DMS 273 (cell line): ENCODE data around the gene HOXA3.

Source experiments
- DNase-seq: peaks from one replicate; lab custom pipeline; 2025; ENCODE audit not compliant: unreplicated experiment; lab: John Stamatoyannopoulos, UW

HOXA3 gene

GRCh38 chr7:27095050-27095896 lies 57.1 kb downstream of the HOXA3 start:
- DNase-seq: no peak

GRCh38 chr7:27094304-27095049 lies 57.9 kb downstream of the HOXA3 start:
- DNase-seq: no peak

- DNase-seq: no peak
These were observed 59.0 kb downstream of the HOXA3 start for GRCh38 chr7:27093184-27093895.

GRCh38 chr7:27092819-27093110 lies 59.6 kb downstream of the HOXA3 start:
- DNase-seq: no peak

- DNase-seq: no peak
These were observed 60.2 kb downstream of the HOXA3 start for GRCh38 chr7:27091941-27092818.

- DNase-seq: no peak
These were observed 61.3 kb downstream of the HOXA3 start for GRCh38 chr7:27091105-27091504.

GRCh38 chr7:27088002-27088922 lies 64.1 kb downstream of the HOXA3 start:
- DNase-seq: no peak

GRCh38 chr7:27083646-27084045 lies 68.7 kb downstream of the HOXA3 start:
- DNase-seq: no peak

- DNase-seq: no peak
These were observed 70.2 kb downstream of the HOXA3 start for GRCh38 chr7:27082171-27082570.

- DNase-seq: no peak
These were observed 71.4 kb downstream of the HOXA3 start for GRCh38 chr7:27080844-27081436.

GRCh38 chr7:27079234-27079975 lies 73.0 kb downstream of the HOXA3 start:
- no peak for DNase-seq

GRCh38 chr7:27078616-27079233 lies 73.7 kb downstream of the HOXA3 start:
- no peak for DNase-seq

- peak; percentile 55 for DNase-seq
These were observed 79.3 kb downstream of the HOXA3 start for GRCh38 chr7:27073076-27073475.

- DNase-seq: peak; percentile 40
These were observed 80.6 kb downstream of the HOXA3 start for GRCh38 chr7:27071622-27072390.

GRCh38 chr7:27068259-27068658 lies 84.1 kb downstream of the HOXA3 start:
- no peak for DNase-seq

GRCh38 chr7:27066148-27066547 lies 86.2 kb downstream of the HOXA3 start:
- DNase-seq: no peak

- DNase-seq: no peak
These were observed 86.7 kb downstream of the HOXA3 start for GRCh38 chr7:27065709-27066108.

- no peak for DNase-seq
These were observed 87.7 kb downstream of the HOXA3 start for GRCh38 chr7:27064661-27065060.
